Non-pigmented ciliary epithelial cell (primary cell): ENCODE results near the gene HSBP1.

Source experiments
- DNase-seq: peaks from one replicate; pipeline ENCODE4 v3.0.0-alpha.2; 2010; ENCODE audit warnings: low read depth

The HSBP1 gene

GRCh38 chr16:83804366-83804765 lies 3.4 kb upstream of the HSBP1 start:
- DNase-seq = no peak

- no peak for DNase-seq
Observed at GRCh38 chr16:83806036-83806435, 1.7 kb upstream of the HSBP1 start.

GRCh38 chr16:83806731-83807130 lies 1.0 kb upstream of the HSBP1 start:
- DNase-seq = no peak

GRCh38 chr16:83807327-83807709 lies 460 bp upstream of the HSBP1 start:
- DNase-seq = no peak

- no peak for DNase-seq
Observed at GRCh38 chr16:83808573-83809014, 816 bp downstream of the HSBP1 start.

- no peak for DNase-seq
Observed at GRCh38 chr16:83809092-83809491, 1.3 kb downstream of the HSBP1 start.

- DNase-seq = no peak
Observed at GRCh38 chr16:83810901-83811300, 3.1 kb downstream of the HSBP1 start.

- DNase-seq = peak; percentile 28
Observed at GRCh38 chr16:83813823-83814658, 6.3 kb downstream of the HSBP1 start.

- DNase-seq = no peak
Observed at GRCh38 chr16:83814659-83814985, 6.8 kb downstream of the HSBP1 start.

- DNase-seq = no peak
Observed at GRCh38 chr16:83817022-83817421, 9.2 kb downstream of the HSBP1 start.

- no peak for DNase-seq
Observed at GRCh38 chr16:83818276-83818675, 10.5 kb downstream of the HSBP1 start.

GRCh38 chr16:83819361-83819760 lies 11.6 kb downstream of the HSBP1 start:
- no peak for DNase-seq

GRCh38 chr16:83826146-83826913 lies 18.6 kb downstream of the HSBP1 start:
- peak; percentile 34 for DNase-seq

- no peak for DNase-seq
Observed at GRCh38 chr16:83830091-83830768, 22.5 kb downstream of the HSBP1 start.

- no peak for DNase-seq
Observed at GRCh38 chr16:83830769-83831455, 23.1 kb downstream of the HSBP1 start.

GRCh38 chr16:83831456-83831987 lies 23.7 kb downstream of the HSBP1 start:
- DNase-seq = no peak

GRCh38 chr16:83833921-83834320 lies 26.1 kb downstream of the HSBP1 start:
- no peak for DNase-seq

GRCh38 chr16:83835586-83836566 lies 28.1 kb downstream of the HSBP1 start:
- DNase-seq = peak; percentile 61

GRCh38 chr16:83837566-83837965 lies 29.8 kb downstream of the HSBP1 start:
- no peak for DNase-seq

- DNase-seq = no peak
Observed at GRCh38 chr16:83838151-83838550, 30.4 kb downstream of the HSBP1 start.

GRCh38 chr16:83839561-83839960 lies 31.8 kb downstream of the HSBP1 start:
- no peak for DNase-seq
